Measurements from ENCODE around the gene SMG6.

DNA sequence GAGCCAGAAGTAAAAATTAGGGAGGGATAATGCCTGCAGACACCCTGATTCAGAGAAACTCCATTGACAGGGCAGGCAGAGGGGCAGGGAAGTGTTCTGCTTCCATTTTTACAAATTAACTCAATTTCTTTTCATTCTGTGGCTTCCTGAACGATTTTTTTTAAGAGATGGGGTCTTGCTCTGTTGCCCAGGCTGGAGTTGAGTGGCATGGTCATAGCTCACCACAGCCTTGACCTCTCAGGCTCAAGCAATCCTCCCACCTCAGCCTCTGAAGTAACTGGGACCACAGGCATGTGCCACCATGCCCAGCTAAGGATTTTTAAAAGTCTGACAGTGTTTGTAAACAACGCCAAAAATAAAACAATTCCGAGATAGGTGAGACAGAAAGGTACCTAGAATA, 99.8 kb downstream of the SMG6 start:
- TF ChIP-seq, protein P1, sequence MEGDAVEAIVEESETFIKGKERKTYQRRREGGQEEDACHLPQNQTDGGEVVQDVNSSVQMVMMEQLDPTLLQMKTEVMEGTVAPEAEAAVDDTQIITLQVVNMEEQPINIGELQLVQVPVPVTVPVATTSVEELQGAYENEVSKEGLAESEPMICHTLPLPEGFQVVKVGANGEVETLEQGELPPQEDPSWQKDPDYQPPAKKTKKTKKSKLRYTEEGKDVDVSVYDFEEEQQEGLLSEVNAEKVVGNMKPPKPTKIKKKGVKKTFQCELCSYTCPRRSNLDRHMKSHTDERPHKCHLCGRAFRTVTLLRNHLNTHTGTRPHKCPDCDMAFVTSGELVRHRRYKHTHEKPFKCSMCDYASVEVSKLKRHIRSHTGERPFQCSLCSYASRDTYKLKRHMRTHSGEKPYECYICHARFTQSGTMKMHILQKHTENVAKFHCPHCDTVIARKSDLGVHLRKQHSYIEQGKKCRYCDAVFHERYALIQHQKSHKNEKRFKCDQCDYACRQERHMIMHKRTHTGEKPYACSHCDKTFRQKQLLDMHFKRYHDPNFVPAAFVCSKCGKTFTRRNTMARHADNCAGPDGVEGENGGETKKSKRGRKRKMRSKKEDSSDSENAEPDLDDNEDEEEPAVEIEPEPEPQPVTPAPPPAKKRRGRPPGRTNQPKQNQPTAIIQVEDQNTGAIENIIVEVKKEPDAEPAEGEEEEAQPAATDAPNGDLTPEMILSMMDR (IDR thresholded peaks at IDR 0.05; ENCODE audit: low read length), result no peak
- TF ChIP-seq EZH2 (IDR thresholded peaks at IDR 0.05; ENCODE audit: borderline replicate concordance, low read length), result no peak

Measured in OCI-LY1 (cell line).